GM12864 (cell line): ENCODE measurements around the gene ZACN.

Experiments used
- DNase-seq: peaks from one replicate; pipeline ENCODE4 v3.0.0-alpha.2; 2011; ENCODE audit warnings: low read depth
- H3K4me3 ChIP-seq: 2 replicates; pipeline ENCODE4 v1.5.1; 2011; ENCODE audit warnings: mild to moderate bottlenecking, low read depth, low read length, control low read depth
- TF ChIP-seq, protein P1 (sequence below): IDR thresholded peaks from 2 replicates; pipeline ENCODE4 v1.5.1; 2011; ENCODE audit warnings: low read depth, mild to moderate bottlenecking, moderate library complexity, low read length, control low read depth, inconsistent platforms; ENCODE audit errors: missing control alignments

Gene ZACN

DNA sequence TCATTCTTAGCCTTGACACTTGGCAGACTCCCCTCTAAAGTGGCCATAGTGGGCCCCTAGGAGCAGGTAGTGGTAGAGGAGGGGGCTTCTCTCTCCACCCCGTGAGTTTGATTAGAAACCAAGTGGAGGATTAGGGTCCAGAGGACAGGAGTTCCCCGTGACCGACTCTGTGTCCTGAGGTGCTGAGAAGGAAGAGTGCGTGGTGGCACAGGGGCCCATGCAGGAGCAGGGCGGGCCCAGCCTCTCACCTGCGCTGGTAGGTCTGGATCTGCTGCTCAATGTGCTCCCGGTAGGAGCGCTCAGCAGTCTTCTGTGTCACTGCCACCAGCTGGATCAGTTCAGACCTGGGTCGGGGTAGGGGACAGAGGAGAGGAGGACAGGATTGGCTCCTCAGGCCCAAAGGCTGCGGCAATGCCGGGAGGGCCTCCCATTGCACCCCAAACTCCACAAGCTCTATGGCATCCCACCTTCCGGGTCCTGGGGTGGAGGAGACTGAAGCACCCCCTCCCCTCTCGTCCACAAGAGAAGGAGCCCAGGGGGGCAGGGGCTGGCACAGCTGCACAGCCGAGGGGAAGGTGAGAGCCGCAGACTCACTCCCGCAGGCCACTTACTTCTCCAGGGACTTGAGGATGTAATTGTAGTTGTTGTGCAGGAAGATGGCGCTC is 6.2 kb downstream of the ZACN start:
- no peak overlapping the region for H3K4me3 ChIP-seq
- TF ChIP-seq, protein P1, sequence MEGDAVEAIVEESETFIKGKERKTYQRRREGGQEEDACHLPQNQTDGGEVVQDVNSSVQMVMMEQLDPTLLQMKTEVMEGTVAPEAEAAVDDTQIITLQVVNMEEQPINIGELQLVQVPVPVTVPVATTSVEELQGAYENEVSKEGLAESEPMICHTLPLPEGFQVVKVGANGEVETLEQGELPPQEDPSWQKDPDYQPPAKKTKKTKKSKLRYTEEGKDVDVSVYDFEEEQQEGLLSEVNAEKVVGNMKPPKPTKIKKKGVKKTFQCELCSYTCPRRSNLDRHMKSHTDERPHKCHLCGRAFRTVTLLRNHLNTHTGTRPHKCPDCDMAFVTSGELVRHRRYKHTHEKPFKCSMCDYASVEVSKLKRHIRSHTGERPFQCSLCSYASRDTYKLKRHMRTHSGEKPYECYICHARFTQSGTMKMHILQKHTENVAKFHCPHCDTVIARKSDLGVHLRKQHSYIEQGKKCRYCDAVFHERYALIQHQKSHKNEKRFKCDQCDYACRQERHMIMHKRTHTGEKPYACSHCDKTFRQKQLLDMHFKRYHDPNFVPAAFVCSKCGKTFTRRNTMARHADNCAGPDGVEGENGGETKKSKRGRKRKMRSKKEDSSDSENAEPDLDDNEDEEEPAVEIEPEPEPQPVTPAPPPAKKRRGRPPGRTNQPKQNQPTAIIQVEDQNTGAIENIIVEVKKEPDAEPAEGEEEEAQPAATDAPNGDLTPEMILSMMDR = no peak
- DNase-seq = no peak

- no peak for DNase-seq
- H3K4me3 ChIP-seq = no peak overlapping the region
- TF ChIP-seq, protein P1 = no peak
These were observed 6.9 kb downstream of the ZACN start for GRCh38 chr17:76085731-76086366.

DNA sequence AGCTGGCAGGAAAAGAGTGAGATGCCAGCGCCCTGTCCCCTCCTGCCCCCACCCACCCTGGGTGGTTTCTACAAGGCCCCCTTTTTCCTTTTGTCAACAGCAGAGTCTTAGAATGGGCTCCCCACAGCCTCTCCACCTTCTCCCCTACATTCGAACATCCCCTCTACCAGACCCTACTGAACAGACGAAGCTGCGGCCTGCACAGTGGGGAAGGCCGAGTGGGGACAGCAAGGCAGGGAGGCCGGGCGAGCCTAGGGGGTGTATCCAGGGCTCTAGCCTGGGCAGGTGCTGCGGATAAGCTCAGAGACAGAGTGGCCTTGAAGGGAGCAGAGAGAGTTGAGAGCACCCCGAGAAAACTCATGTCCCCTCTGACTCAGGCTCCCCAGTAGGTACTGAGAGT is 7.4 kb downstream of the ZACN start:
- H3K4me3 ChIP-seq = no peak overlapping the region
- no peak for DNase-seq
- TF ChIP-seq, protein P1 = no peak

- no peak for DNase-seq
- no peak overlapping the region for H3K4me3 ChIP-seq
- TF ChIP-seq, protein P1 = no peak
These were observed 8.5 kb downstream of the ZACN start for GRCh38 chr17:76087531-76087930.

DNA sequence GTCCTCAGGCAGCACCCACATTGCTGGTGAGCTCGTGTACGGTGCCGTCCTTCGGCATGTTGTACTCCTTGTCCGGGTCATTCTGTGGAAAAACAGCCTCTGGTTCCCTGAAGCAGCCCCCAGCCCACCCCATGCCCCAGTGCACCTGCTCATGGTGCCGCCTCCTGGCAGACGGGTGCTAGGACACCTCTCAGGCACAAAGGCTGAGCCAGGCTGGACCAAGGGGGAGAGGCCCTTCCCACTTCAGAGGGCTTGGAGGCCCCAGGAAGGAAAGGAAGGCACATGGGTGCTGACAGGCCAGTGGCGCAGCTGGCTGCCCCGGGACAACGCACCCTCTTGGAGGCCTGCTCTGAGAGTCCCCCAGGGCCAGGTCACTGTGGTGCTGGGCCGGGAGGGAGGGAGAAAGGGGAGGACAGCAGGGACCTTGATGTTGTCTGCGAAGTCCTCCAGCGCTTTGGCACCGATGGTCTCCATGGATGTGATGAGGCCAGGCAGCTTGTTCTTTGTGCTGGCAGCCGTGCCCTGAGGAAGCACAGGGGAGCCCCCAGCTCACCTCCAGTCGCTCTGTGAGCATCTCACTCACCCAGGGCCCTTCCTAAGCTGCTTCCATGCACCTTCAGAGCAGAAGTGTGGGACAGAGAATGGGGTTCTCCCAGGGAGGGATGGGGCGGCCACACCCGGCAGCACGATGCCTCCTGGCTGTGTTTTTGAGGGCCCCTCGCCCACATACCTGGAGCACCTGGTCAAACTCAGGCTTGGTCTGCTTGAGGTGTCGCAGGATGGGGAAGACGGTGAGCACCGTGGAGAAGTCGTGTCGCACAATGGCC is 9.3 kb downstream of the ZACN start:
- TF ChIP-seq, protein P1 = no peak
- no peak for DNase-seq
- no peak overlapping the region for H3K4me3 ChIP-seq

DNA sequence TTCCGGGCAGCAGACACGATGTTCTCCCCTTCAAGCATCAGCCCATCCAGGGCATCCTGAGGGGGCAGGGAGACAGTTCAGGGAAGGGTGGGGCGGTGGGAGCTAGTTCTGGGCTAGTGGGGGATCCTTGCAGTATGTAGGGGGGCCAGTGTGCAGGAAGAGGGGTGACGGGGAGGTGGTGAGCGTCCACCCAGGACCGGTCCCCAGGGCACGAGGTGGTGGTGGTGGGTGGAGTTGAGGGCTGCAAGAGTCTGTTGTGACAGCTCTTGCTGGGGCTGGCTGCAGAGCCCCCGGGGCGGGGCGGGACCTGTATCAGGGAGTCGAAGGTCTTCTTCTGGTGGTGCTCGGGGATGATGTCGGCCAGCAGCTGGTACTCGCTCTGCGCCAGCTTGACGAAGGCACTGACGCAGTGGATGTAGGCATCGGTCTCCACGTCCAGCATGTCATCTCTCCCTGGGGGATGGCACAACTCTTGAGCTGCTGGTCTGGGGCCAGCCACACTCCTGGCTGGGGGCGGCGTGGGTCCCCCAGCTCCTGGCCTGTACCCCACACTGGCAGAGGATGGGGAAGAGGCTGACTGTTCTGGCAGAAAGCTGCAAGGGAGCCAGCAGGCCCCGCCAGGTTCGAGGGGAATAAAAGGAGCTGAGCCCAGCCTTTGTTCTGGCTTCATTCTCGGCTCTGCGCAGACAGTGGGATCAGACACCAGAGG is 10.0 kb downstream of the ZACN start:
- TF ChIP-seq, protein P1 = no peak

More for the DNA sequence above, 10.0 kb downstream of the ZACN start:
- DNase-seq = no peak
- no peak overlapping the region for H3K4me3 ChIP-seq
